ENCODE data around the gene GAPDHS. TPM values are rescaled to one million over a fixed set of nuclear protein-coding genes. Genes with fewer than 3 reads are reported as not detected.

Gene GAPDHS
- total RNA-seq, 1 donor from 2014 or later: not detected

DNA sequence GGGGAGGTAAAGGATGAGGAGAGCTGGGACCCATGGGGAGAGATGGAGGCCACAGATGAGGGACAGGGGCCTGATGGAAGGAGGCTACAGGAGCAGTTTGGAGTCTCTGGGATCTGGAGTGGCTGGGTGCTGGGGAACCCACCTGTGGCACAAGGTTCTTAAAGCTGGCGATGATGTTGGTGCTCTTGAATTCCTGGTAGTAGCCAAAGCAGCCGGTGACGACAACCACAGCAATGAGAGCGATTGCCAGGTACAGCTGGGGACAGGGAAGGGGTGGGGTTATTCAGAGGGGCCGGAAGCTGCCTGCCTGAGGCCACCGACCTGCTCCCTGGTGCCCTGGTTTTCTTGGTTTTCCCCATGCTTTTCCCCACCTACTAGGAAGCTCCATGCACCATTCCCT is 27.4 kb downstream of the GAPDHS start:
- peaks cover 0 to 5% (median 3%) of the 10 kb centered on the region in 3 donors for H3K4me1 ChIP-seq (ENCODE audit: control insufficient read depth in 3 of 3, insufficient read depth in 3 of 3, low read length in 3 of 3)
- H3K9me3 ChIP-seq (ENCODE audit: control insufficient read depth in 3 of 3, low read length in 3 of 3): no peaks in the 10 kb centered on the region
- no peak overlapping the region for H3K9ac ChIP-seq (ENCODE audit: low read depth in 1 of 3, low read length in 3 of 3)
- peaks cover 61 to 76% (median 63%) of the 10 kb centered on the region in 3 donors for H3K27me3 ChIP-seq (ENCODE audit: control insufficient read depth in 3 of 3, insufficient read depth in 3 of 3, low read length in 3 of 3)
- H3K4me3 ChIP-seq (ENCODE audit: low read length in 3 of 3): no peak overlapping the region
- H3K27ac ChIP-seq (ENCODE audit: low read depth, low read length): no peak overlapping the region
- no peaks in the 10 kb centered on the region for H3K36me3 ChIP-seq (ENCODE audit: control insufficient read depth in 3 of 3, insufficient read depth in 3 of 3, low read length in 3 of 3)

DNA sequence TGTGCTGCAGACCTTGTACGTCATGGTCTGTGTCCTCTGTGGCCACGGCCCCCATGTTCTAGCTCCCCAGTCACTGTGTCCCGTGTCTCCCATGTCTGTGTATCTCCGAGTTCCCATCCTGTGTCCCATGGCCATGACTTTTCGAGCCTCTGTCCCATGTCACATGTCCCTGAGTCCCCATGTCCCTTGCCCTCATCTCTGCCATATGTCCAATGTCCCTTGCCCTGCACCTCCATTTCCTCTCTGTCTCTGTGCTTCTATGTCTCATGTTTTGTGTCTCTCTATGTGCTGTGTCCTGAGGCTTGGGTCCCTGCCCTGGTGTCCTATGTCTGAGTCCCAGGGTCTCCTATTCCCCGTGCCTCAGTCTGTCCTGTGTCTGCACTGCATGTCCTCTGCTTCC is 28.2 kb downstream of the GAPDHS start:
- Histone ChIP-seq H3K9ac (ENCODE audit: low read depth in 1 of 3, low read length in 3 of 3) (no peak overlapping the region), H3K27ac (ENCODE audit: low read depth, low read length) (no peak overlapping the region), H3K27me3 (ENCODE audit: control insufficient read depth in 3 of 3, insufficient read depth in 3 of 3, low read length in 3 of 3) (peaks cover 56 to 70% (median 57%) of the 10 kb centered on the region in 3 donors), H3K36me3 (ENCODE audit: control insufficient read depth in 3 of 3, insufficient read depth in 3 of 3, low read length in 3 of 3) (no peaks in the 10 kb centered on the region), H3K9me3 (ENCODE audit: control insufficient read depth in 3 of 3, low read length in 3 of 3) (no peaks in the 10 kb centered on the region), H3K4me3 (ENCODE audit: low read length in 3 of 3) (no peak overlapping the region), H3K4me1 (ENCODE audit: control insufficient read depth in 3 of 3, insufficient read depth in 3 of 3, low read length in 3 of 3) (peaks cover 0 to 5% (median 3%) of the 10 kb centered on the region in 3 donors)

DNA sequence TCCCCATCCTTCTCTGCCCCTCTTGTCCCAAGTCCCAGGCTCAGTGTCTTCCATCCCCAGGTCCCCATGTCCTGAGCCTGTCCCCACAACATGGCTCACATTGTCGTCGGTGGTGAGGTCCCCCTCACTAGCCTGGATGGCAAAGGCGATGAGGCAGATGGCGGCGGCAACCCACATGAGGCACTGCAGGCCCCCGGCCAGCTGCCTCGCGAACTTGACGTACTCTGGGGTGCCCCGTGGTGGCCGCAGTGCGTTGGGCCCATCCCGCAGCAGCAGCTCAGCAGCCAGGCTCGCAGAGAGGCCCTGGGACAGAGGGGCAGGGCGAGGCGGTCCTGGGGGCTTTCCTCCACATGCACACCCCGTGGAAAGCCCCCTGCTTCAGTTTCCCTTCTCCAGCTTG is 29.1 kb downstream of the GAPDHS start:
- Histone ChIP-seq H3K27ac (ENCODE audit: low read depth, low read length) (no peak overlapping the region), H3K4me1 (ENCODE audit: control insufficient read depth in 3 of 3, insufficient read depth in 3 of 3, low read length in 3 of 3) (peaks cover 0 to 5% (median 3%) of the 10 kb centered on the region in 3 donors), H3K9ac (ENCODE audit: low read depth in 1 of 3, low read length in 3 of 3) (no peak overlapping the region), H3K4me3 (ENCODE audit: low read length in 3 of 3) (no peak overlapping the region), H3K36me3 (ENCODE audit: control insufficient read depth in 3 of 3, insufficient read depth in 3 of 3, low read length in 3 of 3) (no peaks in the 10 kb centered on the region), H3K9me3 (ENCODE audit: control insufficient read depth in 3 of 3, low read length in 3 of 3) (no peaks in the 10 kb centered on the region), H3K27me3 (ENCODE audit: control insufficient read depth in 3 of 3, insufficient read depth in 3 of 3, low read length in 3 of 3) (peaks cover 48 to 62% (median 49%) of the 10 kb centered on the region in 3 donors)

DNA sequence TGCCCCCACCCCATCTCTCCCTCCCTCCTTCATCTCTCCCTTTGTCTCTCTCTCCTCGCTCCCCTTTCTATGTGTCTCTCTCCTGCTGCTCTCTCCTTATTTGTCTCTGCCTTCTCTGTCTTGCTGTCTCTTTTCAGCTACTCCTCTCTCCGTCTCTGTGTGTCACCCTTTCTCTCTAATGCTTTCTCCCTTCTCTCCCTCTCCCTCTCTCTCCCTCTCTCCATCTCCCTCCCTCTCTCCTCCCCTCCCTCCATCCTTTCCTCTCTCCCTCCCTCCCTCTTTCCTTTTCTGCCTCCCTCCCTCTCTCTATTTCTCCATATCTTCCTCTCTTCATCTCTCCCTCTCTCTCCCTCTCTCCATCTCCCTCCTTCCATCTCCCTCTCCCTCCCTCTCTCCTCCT is 29.5 kb downstream of the GAPDHS start:
- Histone ChIP-seq H3K36me3 (ENCODE audit: control insufficient read depth in 3 of 3, insufficient read depth in 3 of 3, low read length in 3 of 3) (no peaks in the 10 kb centered on the region), H3K4me1 (ENCODE audit: control insufficient read depth in 3 of 3, insufficient read depth in 3 of 3, low read length in 3 of 3) (peaks cover 0 to 5% (median 3%) of the 10 kb centered on the region in 3 donors), H3K27me3 (ENCODE audit: control insufficient read depth in 3 of 3, insufficient read depth in 3 of 3, low read length in 3 of 3) (peaks cover 46 to 59% (median 46%) of the 10 kb centered on the region in 3 donors), H3K9me3 (ENCODE audit: control insufficient read depth in 3 of 3, low read length in 3 of 3) (no peaks in the 10 kb centered on the region), H3K9ac (ENCODE audit: low read depth in 1 of 3, low read length in 3 of 3) (no peak overlapping the region), H3K27ac (ENCODE audit: low read depth, low read length) (no peak overlapping the region), H3K4me3 (ENCODE audit: low read length in 3 of 3) (no peak overlapping the region)

GRCh38 chr19:35563207-35563829 is 30.1 kb downstream of the GAPDHS start, which contains the start of gene ATP4A:
ATP4A (minus strand) TSS chr19:35563658; CDS start chr19:35563629, 29 bp downstream.
- Histone ChIP-seq H3K4me1 (ENCODE audit: control insufficient read depth in 3 of 3, insufficient read depth in 3 of 3, low read length in 3 of 3) (peaks cover 0 to 2% (median under 1%) of the 10 kb centered on the region in 3 donors), H3K27ac (ENCODE audit: low read depth, low read length) (no peak within 1 kb of the TSS), H3K4me3 (ENCODE audit: low read length in 3 of 3) (no peak within 1 kb of the TSS), H3K9me3 (ENCODE audit: control insufficient read depth in 3 of 3, low read length in 3 of 3) (no peaks in the 10 kb centered on the region), H3K36me3 (ENCODE audit: control insufficient read depth in 3 of 3, insufficient read depth in 3 of 3, low read length in 3 of 3) (no peaks in the 10 kb centered on the region), H3K27me3 (ENCODE audit: control insufficient read depth in 3 of 3, insufficient read depth in 3 of 3, low read length in 3 of 3) (peaks cover 41 to 54% (median 41%) of the 10 kb centered on the region in 3 donors), H3K9ac (ENCODE audit: low read depth in 1 of 3, low read length in 3 of 3) (no peak within 1 kb of the TSS)

DNA sequence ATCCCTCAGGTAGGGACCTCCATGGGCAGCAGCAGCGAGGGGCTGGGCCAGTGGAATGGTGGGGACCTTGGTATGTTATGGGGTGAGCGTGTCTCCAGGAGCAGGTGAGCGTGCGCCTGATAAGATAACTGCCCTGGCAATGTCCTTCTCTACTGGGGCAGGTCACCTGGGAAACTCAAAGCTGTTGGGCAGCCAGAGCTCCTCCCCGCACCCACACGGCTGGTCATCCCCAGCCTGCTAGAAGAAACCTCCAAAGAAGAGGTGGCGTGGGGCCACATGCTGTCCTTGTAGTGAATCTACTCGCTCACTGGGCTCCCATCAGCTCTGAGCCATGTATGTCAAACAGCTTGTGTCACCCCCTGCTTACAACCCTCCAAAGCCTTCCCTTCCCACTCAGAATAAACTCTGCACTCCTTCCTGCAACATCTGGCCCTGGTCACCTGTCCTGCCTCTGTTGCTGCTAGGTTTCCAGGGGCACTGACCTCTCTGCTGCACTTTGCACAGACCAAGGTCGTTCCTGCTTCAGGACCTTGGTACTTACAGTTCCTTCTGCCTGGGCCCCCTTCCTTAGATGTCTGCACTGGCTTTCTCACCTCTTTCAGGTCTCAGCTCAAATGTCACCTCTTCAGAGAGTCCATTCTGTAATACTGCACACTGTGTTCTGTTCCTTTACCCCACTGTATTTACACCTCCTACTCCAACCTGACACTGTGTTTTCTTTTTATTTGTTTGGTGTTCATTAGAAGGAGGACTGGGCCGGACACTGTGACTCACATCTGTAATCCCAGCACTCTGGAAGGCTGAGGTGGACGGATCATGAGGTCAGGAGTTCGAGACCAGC is 32.0 kb downstream of the GAPDHS start:
- no peak overlapping the region for H3K4me3 ChIP-seq (ENCODE audit: low read length in 3 of 3)
- peaks cover 22 to 35% (median 32%) of the 10 kb centered on the region in 3 donors for H3K27me3 ChIP-seq (ENCODE audit: control insufficient read depth in 3 of 3, insufficient read depth in 3 of 3, low read length in 3 of 3)
- H3K9me3 ChIP-seq (ENCODE audit: control insufficient read depth in 3 of 3, low read length in 3 of 3): no peaks in the 10 kb centered on the region
- H3K36me3 ChIP-seq (ENCODE audit: control insufficient read depth in 3 of 3, insufficient read depth in 3 of 3, low read length in 3 of 3): no peaks in the 10 kb centered on the region
- H3K9ac ChIP-seq (ENCODE audit: low read depth in 1 of 3, low read length in 3 of 3): no peak overlapping the region
- no peaks in the 10 kb centered on the region for H3K4me1 ChIP-seq (ENCODE audit: control insufficient read depth in 3 of 3, insufficient read depth in 3 of 3, low read length in 3 of 3)
- H3K27ac ChIP-seq (ENCODE audit: low read depth, low read length): no peak overlapping the region

GRCh38 chr19:35566738-35567137 is 33.5 kb downstream of the GAPDHS start:
- no peaks in the 10 kb centered on the region for H3K36me3 ChIP-seq (ENCODE audit: control insufficient read depth in 3 of 3, insufficient read depth in 3 of 3, low read length in 3 of 3)
- H3K9ac ChIP-seq (ENCODE audit: low read depth in 1 of 3, low read length in 3 of 3): no peak overlapping the region
- H3K27me3 ChIP-seq (ENCODE audit: control insufficient read depth in 3 of 3, insufficient read depth in 3 of 3, low read length in 3 of 3): peaks cover 15 to 28% (median 28%) of the 10 kb centered on the region in 3 donors
- no peaks in the 10 kb centered on the region for H3K9me3 ChIP-seq (ENCODE audit: control insufficient read depth in 3 of 3, low read length in 3 of 3)
- no peak overlapping the region for H3K27ac ChIP-seq (ENCODE audit: low read depth, low read length)
- no peaks in the 10 kb centered on the region for H3K4me1 ChIP-seq (ENCODE audit: control insufficient read depth in 3 of 3, insufficient read depth in 3 of 3, low read length in 3 of 3)
- H3K4me3 ChIP-seq (ENCODE audit: low read length in 3 of 3): no peak overlapping the region

- H3K9ac ChIP-seq (ENCODE audit: low read depth in 1 of 3, low read length in 3 of 3): no peak overlapping the region
- no peak overlapping the region for H3K4me3 ChIP-seq (ENCODE audit: low read length in 3 of 3)
- H3K9me3 ChIP-seq (ENCODE audit: control insufficient read depth in 3 of 3, low read length in 3 of 3): no peaks in the 10 kb centered on the region
- no peaks in the 10 kb centered on the region for H3K36me3 ChIP-seq (ENCODE audit: control insufficient read depth in 3 of 3, insufficient read depth in 3 of 3, low read length in 3 of 3)
- H3K27ac ChIP-seq (ENCODE audit: low read depth, low read length): no peak overlapping the region
- no peaks in the 10 kb centered on the region for H3K4me1 ChIP-seq (ENCODE audit: control insufficient read depth in 3 of 3, insufficient read depth in 3 of 3, low read length in 3 of 3)
- peaks cover 15 to 18% (median 15%) of the 10 kb centered on the region in 3 donors for H3K27me3 ChIP-seq (ENCODE audit: control insufficient read depth in 3 of 3, insufficient read depth in 3 of 3, low read length in 3 of 3)
Measured at GRCh38 chr19:35569281-35569781, 36.1 kb downstream of the GAPDHS start.

DNA sequence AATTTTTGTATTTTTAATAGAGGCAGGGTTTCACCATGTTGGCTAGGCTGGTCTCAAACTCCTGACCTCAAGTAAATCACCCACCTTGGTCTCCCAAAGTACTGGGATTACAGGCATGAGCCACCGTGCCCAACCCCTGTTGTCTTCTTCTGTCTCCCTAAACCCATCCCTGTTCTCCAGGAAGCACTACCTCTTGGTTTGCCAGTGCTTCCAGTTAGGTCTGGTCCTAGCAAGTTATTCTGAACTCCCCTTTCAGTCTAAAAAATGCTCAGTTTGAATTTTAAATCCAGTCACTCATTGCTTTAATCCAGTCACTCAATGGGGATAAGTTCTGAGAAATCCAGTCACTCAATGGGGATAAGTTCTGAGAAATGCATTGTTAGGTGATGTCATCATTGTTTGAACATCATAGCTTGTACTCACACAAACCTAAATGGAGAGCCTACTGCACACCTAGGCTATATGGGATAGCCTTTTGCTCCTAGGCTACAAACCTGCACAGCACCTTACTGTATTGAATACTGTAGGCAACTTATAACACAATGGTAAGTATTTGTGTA is 38.2 kb downstream of the GAPDHS start:
- Histone ChIP-seq H3K4me3 (ENCODE audit: low read length in 3 of 3) (no peak overlapping the region), H3K27ac (ENCODE audit: low read depth, low read length) (no peak overlapping the region), H3K9ac (ENCODE audit: low read depth in 1 of 3, low read length in 3 of 3) (no peak overlapping the region), H3K36me3 (ENCODE audit: control insufficient read depth in 3 of 3, insufficient read depth in 3 of 3, low read length in 3 of 3) (no peaks in the 10 kb centered on the region), H3K4me1 (ENCODE audit: control insufficient read depth in 3 of 3, insufficient read depth in 3 of 3, low read length in 3 of 3) (no peaks in the 10 kb centered on the region), H3K27me3 (ENCODE audit: control insufficient read depth in 3 of 3, insufficient read depth in 3 of 3, low read length in 3 of 3) (peaks cover 6 to 18% (median 7%) of the 10 kb centered on the region in 3 donors), H3K9me3 (ENCODE audit: control insufficient read depth in 3 of 3, low read length in 3 of 3) (peaks cover 4 to 7% (median 5%) of the 10 kb centered on the region in 3 donors)

Data from skeletal muscle tissue (tissue), 4 donors.